Breast epithelium (tissue), 4 donors: Measurements from ENCODE around the gene C9orf85. TPM values are rescaled to one million over a fixed set of nuclear protein-coding genes. Genes with fewer than 3 reads are reported as not detected.
A peak's percentile ranks its signal among the peaks of the same experiment; 100 is the strongest.

ENCODE experiments used
- DNase-seq, 2 donors: peaks; one replicate each; pipeline ENCODE4 v3.0.0-alpha.2; 2019; ENCODE audit warnings: low spot score in 2 of 2
- H3K27ac ChIP-seq, 2 donors: fragments of 200-600 bp; sonication (generic) in 1 of 2; one replicate each; pipeline ENCODE4 v1.5.1; 2016 to 2019; ENCODE audit warnings: mild to moderate bottlenecking in 1 of 2
- H3K27me3 ChIP-seq, 2 donors: fragments of 200-600 bp; sonication (generic) in 1 of 2; one replicate each; pipeline versions ENCODE4 v1.5.1 to v1.6.0; 2017 to 2019; ENCODE audit warnings: control low read depth in 1 of 2, mild to moderate bottlenecking in 1 of 2
- H3K36me3 ChIP-seq: fragments of 200-600 bp; one replicate; pipeline ENCODE4 v1.5.1; 2019
- H3K4me1 ChIP-seq, 2 donors: fragments of 200-600 bp; sonication (generic); one replicate each; pipeline ENCODE4 v1.5.1; 2016 to 2019; ENCODE audit warnings: control low read depth in 1 of 2
- H3K4me3 ChIP-seq, 3 donors: fragments of 200-600 bp; sonication (generic); 1 replicate in 2 of 3; 2 replicates in 1 of 3; pipeline ENCODE4 v1.5.1; 2016 to 2019; ENCODE audit warnings: mild to moderate bottlenecking in 3 of 3, moderate library complexity in 2 of 3
- H3K9me3 ChIP-seq, 2 donors: fragments of 200-600 bp; sonication (generic) in 1 of 2; one replicate each; pipeline ENCODE4 v1.5.1; 2016 to 2019; ENCODE audit warnings: control low read depth in 1 of 2
- POLR2A ChIP-seq: fragments of 450-650 bp; IDR thresholded peaks from one replicate; pipeline ENCODE4 v1.6.1; 2016; ENCODE audit warnings: antibody characterized with exemption, mild to moderate bottlenecking, moderate library complexity
- POLR2AphosphoS5 ChIP-seq, 3 donors: sonication (generic); formaldehyde crosslinking; IDR thresholded peaks; one replicate each; pipeline ENCODE4 v1.6.1; 2017; ENCODE audit warnings: antibody characterized with exemption in 3 of 3
- intact Hi-C: fragments of 100-400 bp; cut with DNase I; formaldehyde crosslinking; loops from one replicate; pipeline ENCODE4 v1.15.1; 2023; ENCODE audit warnings: low total_unique reads
- total RNA-seq, 3 donors: library from RNA; depleted of rRNA; stranded (reverse); fragments of >200 nt; gene quantifications; one replicate each; pipeline ENCODE4 v1.1.0, GENCODE V29; 2016
- TF ChIP-seq, protein P1 (sequence below), 3 donors: fragments of 450-650 bp; IDR thresholded peaks; one replicate each; pipeline ENCODE4 v1.5.1; 2016 to 2017; ENCODE audit warnings: antibody characterized with exemption in 3 of 3, mild to moderate bottlenecking in 3 of 3, moderate library complexity in 3 of 3

Gene C9orf85
- total RNA-seq, 3 donors from 2014 or later, result 10.7 to 15.7 (median 14.1) TPM

DNA sequence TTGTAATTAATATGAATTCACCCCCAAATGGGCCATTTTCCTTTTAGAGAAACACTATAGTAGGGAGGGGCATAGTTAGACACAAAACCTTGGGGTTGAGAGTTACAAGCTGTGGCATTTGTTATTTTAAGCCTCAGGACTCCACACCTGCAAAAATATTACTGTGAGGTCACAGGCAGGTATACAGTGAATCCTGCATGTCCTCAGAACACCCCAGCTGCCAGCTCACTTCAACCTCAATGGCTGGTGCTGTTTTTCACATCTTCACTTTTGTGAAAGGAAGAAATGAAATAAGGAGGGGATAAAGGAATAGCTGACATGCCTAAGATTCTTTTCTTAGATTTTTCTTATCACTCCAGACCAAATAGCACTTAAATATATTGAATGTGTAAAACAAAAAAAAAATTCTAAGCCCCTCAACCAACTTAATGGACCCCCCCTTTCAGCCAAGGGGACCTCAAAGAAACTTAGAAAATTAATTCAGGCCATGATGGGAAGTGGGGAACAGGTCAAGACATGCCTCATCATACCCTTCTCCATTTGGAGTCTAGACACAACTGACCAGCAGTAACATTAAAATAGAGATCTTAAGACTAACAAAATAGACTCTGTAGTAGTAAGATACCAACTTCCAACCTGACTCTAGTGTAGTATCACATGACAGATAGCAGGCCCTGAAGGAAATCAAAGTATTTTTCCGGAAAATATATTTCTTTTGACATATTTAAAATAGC lies 9.2 kb downstream of the C9orf85 start:
- Histone ChIP-seq H3K4me1 (no peaks in the 10 kb centered on the region), H3K9me3 (no peaks in the 10 kb centered on the region), H3K27me3 (no peaks in the 10 kb centered on the region), H3K4me3 (no peak overlapping the region), H3K27ac (no peak overlapping the region), H3K36me3 (no peaks in the 10 kb centered on the region)
- intact Hi-C loops, result no loop called here
- DNase-seq, result no peak
- TF ChIP-seq, protein P1, sequence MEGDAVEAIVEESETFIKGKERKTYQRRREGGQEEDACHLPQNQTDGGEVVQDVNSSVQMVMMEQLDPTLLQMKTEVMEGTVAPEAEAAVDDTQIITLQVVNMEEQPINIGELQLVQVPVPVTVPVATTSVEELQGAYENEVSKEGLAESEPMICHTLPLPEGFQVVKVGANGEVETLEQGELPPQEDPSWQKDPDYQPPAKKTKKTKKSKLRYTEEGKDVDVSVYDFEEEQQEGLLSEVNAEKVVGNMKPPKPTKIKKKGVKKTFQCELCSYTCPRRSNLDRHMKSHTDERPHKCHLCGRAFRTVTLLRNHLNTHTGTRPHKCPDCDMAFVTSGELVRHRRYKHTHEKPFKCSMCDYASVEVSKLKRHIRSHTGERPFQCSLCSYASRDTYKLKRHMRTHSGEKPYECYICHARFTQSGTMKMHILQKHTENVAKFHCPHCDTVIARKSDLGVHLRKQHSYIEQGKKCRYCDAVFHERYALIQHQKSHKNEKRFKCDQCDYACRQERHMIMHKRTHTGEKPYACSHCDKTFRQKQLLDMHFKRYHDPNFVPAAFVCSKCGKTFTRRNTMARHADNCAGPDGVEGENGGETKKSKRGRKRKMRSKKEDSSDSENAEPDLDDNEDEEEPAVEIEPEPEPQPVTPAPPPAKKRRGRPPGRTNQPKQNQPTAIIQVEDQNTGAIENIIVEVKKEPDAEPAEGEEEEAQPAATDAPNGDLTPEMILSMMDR (IDR thresholded peaks at IDR 0.05), result no peak
- TF ChIP-seq POLR2A, result no peak
- TF ChIP-seq POLR2AphosphoS5 (IDR thresholded peaks at IDR 0.05), result no peak

- H3K36me3 ChIP-seq, result no peaks in the 10 kb centered on the region
- H3K4me1 ChIP-seq, result no peaks in the 10 kb centered on the region
- no peak for DNase-seq
- H3K9me3 ChIP-seq, result no peaks in the 10 kb centered on the region
- no peak for TF ChIP-seq POLR2AphosphoS5 (IDR thresholded peaks at IDR 0.05)
- no peak overlapping the region for H3K27ac ChIP-seq
- intact Hi-C loops, result no loop called here
- H3K4me3 ChIP-seq, result no peak overlapping the region
- H3K27me3 ChIP-seq, result no peaks in the 10 kb centered on the region
Observed at GRCh38 chr9:71921190-71921814, 9.9 kb downstream of the C9orf85 start.

- intact Hi-C loops, result no loop called here
- Histone ChIP-seq H3K9me3 (no peaks in the 10 kb centered on the region), H3K4me1 (no peaks in the 10 kb centered on the region), H3K4me3 (no peak overlapping the region), H3K27me3 (no peaks in the 10 kb centered on the region), H3K36me3 (no peaks in the 10 kb centered on the region), H3K27ac (no peak overlapping the region)
- TF ChIP-seq, protein P1 (IDR thresholded peaks at IDR 0.05), result no peak
- no peak for TF ChIP-seq POLR2AphosphoS5 (IDR thresholded peaks at IDR 0.05)
- TF ChIP-seq POLR2A, result no peak
- DNase-seq, result no peak
Observed at GRCh38 chr9:71924576-71924975, 13.1 kb downstream of the C9orf85 start.

DNA sequence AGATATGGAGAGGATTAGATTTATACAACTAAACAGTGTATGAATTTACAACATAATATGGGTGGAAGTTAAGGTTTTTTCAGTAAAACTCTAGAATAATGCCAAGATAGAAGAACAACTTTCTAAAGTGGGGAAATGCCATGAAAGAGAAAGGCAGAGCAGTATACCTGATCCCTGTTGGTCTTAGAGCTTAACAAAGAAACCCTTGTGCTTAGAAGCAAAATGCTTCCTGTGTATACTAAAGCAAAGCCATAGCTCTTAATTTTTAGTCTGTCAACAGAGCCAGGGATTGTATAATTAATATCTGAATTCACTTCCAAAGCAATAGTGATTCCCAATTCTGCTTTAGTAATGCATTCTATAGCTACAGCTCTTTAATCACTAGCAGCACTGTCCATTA lies 14.4 kb downstream of the C9orf85 start:
- no peak overlapping the region for H3K4me3 ChIP-seq
- H3K27ac ChIP-seq, result peak overlapping the region in 1 of 2 donors; percentile 38
- no peaks in the 10 kb centered on the region for H3K27me3 ChIP-seq
- H3K9me3 ChIP-seq, result no peaks in the 10 kb centered on the region
- intact Hi-C loops, result no loop called here
- TF ChIP-seq POLR2AphosphoS5 (IDR thresholded peaks at IDR 0.05) (no peak), POLR2A (no peak)
- TF ChIP-seq, protein P1 (IDR thresholded peaks at IDR 0.05), result no peak
- no peaks in the 10 kb centered on the region for H3K4me1 ChIP-seq
- DNase-seq, result no peak
- H3K36me3 ChIP-seq, result no peaks in the 10 kb centered on the region

- Histone ChIP-seq H3K36me3 (no peaks in the 10 kb centered on the region), H3K27me3 (no peaks in the 10 kb centered on the region), H3K4me3 (no peak overlapping the region), H3K9me3 (no peaks in the 10 kb centered on the region), H3K27ac (peak overlapping the region in 1 of 2 donors; percentile 12), H3K4me1 (no peaks in the 10 kb centered on the region)
- no peak for DNase-seq
- TF ChIP-seq, protein P1 (IDR thresholded peaks at IDR 0.05), result no peak
- TF ChIP-seq POLR2AphosphoS5 (IDR thresholded peaks at IDR 0.05) (no peak), POLR2A (no peak)
- intact Hi-C loops, result no loop called here
Observed at GRCh38 chr9:71928376-71928775, 16.9 kb downstream of the C9orf85 start.
